Ascending aorta (tissue), 2 donors: ENCODE data around the gene HPX. TPM values are rescaled to one million over a fixed set of nuclear protein-coding genes. Genes with fewer than 3 reads are reported as not detected.

Source experiments
- DNase-seq, 2 donors: peaks; one replicate each; pipeline ENCODE4 v3.0.0-alpha.2; 2019; ENCODE audit warnings: low spot score in 2 of 2
- H3K27ac ChIP-seq, 2 donors: fragments of 200-600 bp; sonication (generic); one replicate each; pipeline ENCODE4 v1.5.1; 2016 to 2017; ENCODE audit warnings: mild to moderate bottlenecking in 1 of 2
- H3K27me3 ChIP-seq: fragments of 200-600 bp; sonication (generic); one replicate; pipeline ENCODE4 v1.5.1; 2017
- H3K36me3 ChIP-seq, 2 donors: fragments of 200-600 bp; sonication (generic); one replicate each; pipeline ENCODE4 v1.5.1; 2016
- H3K4me1 ChIP-seq, 2 donors: fragments of 200-600 bp; sonication (generic); one replicate each; pipeline ENCODE4 v1.5.1; 2016 to 2017; ENCODE audit warnings: mild to moderate bottlenecking in 1 of 2
- H3K4me3 ChIP-seq, 2 donors: fragments of 200-600 bp; sonication (generic); one replicate each; pipeline ENCODE4 v1.5.1; 2016 to 2017; ENCODE audit warnings: mild to moderate bottlenecking in 1 of 2
- H3K9me3 ChIP-seq, 2 donors: fragments of 200-600 bp; sonication (generic); one replicate each; pipeline ENCODE4 v1.5.1; 2016
- intact Hi-C: fragments of 100-400 bp; cut with DNase I; formaldehyde crosslinking; loops from one replicate; pipeline ENCODE4 v1.15.1; 2023
- total RNA-seq: library from RNA; depleted of rRNA; stranded (reverse); fragments of >200 nt; gene quantifications from one replicate; pipeline ENCODE4 v1.1.0, GENCODE V29; 2016
- TF ChIP-seq, protein P1 (sequence below), 3 experiments: fragments of 200-600 bp in 2 of 3; fragments of 450-650 bp in 1 of 3; sonication (generic) in 2 of 3; IDR thresholded peaks; one replicate each; pipeline ENCODE4 v1.5.1; 2016 to 2019; ENCODE audit warnings: antibody characterized with exemption in 3 of 3, mild to moderate bottlenecking in 1 of 3, moderate library complexity in 1 of 3

Gene HPX
- total RNA-seq, 1 donor from 2014 or later, result 16.8 TPM

DNA sequence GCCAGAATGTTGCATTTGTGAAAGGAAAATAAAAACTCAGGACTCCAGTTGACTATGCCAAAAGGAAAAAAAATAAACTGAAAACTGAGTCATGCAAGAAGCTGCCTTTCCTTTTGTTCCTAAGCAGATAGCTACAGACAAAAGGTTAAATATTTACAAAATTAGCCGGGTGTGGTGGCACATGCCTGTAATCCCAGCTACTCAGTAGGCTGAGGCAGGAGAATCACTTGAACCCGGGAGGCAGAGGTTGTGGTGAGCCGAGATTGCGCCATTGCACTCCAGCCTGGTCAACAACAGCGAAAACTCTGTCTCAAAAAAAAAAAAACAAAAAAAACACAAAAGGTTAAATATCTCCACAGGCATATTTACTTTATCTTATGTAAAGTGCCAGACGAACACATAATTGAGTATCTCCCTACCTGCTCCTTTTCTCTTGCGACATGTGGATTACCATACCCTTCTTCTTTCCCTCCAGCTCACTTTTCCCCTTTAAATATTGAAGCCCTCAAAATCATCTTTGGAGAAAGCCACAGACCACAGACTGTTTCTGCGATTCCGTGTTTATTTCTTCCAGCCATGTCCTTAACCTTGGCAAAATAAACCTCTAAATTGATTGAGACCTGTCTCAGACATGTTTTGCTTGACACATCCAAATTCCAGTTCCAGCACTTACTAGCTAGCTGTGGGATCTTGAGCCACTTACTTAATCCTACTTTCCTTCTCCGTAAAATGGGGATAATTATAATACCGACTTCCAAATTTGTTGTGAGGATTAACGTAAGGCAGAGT, 52.8 kb downstream of the HPX start:
- intact Hi-C loops, result loop anchor here (2.0 kb wide), 1 partner anchor 25 kb away; no protein-coding TSS in a partner anchor
- Histone ChIP-seq H3K4me3 (no peak overlapping the region), H3K27me3 (no peaks in the 10 kb centered on the region), H3K27ac (peak overlapping the region; percentile 46 to 69), H3K4me1 (peaks cover 9 to 14% of the 10 kb centered on the region in 2 donors), H3K36me3 (peaks cover 0 to 3% of the 10 kb centered on the region in 2 donors), H3K9me3 (no peaks in the 10 kb centered on the region)
- TF ChIP-seq, protein P1, sequence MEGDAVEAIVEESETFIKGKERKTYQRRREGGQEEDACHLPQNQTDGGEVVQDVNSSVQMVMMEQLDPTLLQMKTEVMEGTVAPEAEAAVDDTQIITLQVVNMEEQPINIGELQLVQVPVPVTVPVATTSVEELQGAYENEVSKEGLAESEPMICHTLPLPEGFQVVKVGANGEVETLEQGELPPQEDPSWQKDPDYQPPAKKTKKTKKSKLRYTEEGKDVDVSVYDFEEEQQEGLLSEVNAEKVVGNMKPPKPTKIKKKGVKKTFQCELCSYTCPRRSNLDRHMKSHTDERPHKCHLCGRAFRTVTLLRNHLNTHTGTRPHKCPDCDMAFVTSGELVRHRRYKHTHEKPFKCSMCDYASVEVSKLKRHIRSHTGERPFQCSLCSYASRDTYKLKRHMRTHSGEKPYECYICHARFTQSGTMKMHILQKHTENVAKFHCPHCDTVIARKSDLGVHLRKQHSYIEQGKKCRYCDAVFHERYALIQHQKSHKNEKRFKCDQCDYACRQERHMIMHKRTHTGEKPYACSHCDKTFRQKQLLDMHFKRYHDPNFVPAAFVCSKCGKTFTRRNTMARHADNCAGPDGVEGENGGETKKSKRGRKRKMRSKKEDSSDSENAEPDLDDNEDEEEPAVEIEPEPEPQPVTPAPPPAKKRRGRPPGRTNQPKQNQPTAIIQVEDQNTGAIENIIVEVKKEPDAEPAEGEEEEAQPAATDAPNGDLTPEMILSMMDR (IDR thresholded peaks at IDR 0.05), result no peak
- no peak for DNase-seq

DNA sequence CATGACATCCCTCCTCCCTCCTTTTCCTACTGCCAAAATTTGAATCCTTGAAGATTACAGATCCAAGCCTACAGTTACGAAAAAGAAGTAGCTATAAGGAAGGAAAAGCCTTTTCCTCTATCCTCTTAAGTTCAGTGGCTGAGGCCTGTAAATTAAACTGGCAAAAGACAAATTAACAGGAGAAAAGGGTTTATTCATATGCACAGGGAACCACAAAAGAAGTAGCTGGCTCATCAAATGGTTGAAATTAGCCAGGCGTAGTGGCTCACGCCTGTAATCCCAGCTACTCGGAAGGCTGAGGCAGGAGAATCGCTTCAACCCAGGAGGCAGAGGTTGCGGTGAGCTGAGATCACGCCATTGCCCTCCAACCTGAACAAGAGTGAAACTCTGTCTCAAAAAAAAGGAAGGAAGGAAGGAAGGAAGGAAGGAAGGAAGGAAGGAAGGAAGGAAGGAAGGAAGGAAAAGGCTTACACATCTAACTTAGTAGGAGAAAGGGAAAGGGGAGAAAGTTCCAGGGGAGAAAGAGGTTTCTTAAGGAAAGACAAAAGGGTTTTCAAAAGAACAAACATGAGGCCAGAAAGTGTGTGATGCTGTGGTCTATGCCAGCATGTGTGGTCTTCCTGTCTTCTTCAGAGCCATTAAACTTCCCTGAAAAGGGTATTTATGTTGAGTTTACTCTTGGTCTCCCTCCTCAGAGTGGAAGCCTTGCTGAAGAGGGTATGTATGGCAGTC, 55.6 kb downstream of the HPX start:
- no peaks in the 10 kb centered on the region for H3K27me3 ChIP-seq
- no peaks in the 10 kb centered on the region for H3K36me3 ChIP-seq
- H3K9me3 ChIP-seq, result no peaks in the 10 kb centered on the region
- intact Hi-C loops, result no loop called here
- TF ChIP-seq, protein P1 (IDR thresholded peaks at IDR 0.05), result no peak
- H3K27ac ChIP-seq, result no peak overlapping the region
- peaks cover 0 to 5% of the 10 kb centered on the region in 2 donors for H3K4me1 ChIP-seq
- no peak for DNase-seq
- no peak overlapping the region for H3K4me3 ChIP-seq

Other genes starting within 250 kb of the HPX start
- gene OR52W1, start 241.8 kb downstream of the HPX start, total RNA-seq, result not detected
- not detected for gene C11orf42, start 235.4 kb downstream of the HPX start, total RNA-seq
- 31.9 TPM for gene FHIP1B, start 206.4 kb downstream of the HPX start, total RNA-seq
- gene CNGA4, start 201.9 kb downstream of the HPX start, total RNA-seq, result not detected
- gene CCKBR, start 181.1 kb downstream of the HPX start, total RNA-seq, result not detected
- 596 TPM for gene CAVIN3, start 120.5 kb downstream of the HPX start, total RNA-seq
- 48.6 TPM for gene SMPD1, start 50.5 kb downstream of the HPX start, total RNA-seq
- gene APBB1, start 21.9 kb downstream of the HPX start, total RNA-seq, result 29.2 TPM
- 33.8 TPM for gene TRIM3, start 33.0 kb upstream of the HPX start, total RNA-seq
- gene ARFIP2, start 40.3 kb upstream of the HPX start, total RNA-seq, result 87.8 TPM
- 19.2 TPM for gene TIMM10B, start 40.5 kb upstream of the HPX start, total RNA-seq
- gene DNHD1, start 56.3 kb upstream of the HPX start, total RNA-seq, result 2.3 TPM
- gene RRP8, start 162.6 kb upstream of the HPX start, total RNA-seq, result 9.2 TPM
- gene ILK, start 162.8 kb upstream of the HPX start, total RNA-seq, result 183 TPM
- gene TAF10, start 171.2 kb upstream of the HPX start, total RNA-seq, result 76.0 TPM
- gene TPP1, start 178.4 kb upstream of the HPX start, total RNA-seq, result 96.7 TPM
- gene DCHS1, start 214.8 kb upstream of the HPX start, total RNA-seq, result 58.0 TPM
- gene MRPL17, start 242.4 kb upstream of the HPX start, total RNA-seq, result 12.9 TPM